GM21515 (cell line): ENCODE results near the gene CHAF1B.
"Not testable (repeated sequence)": the region's sequence is repeated elsewhere in the genome, so short reads cannot be mapped to it uniquely, and the experiment has no call there.

ENCODE experiments used
- ATAC-seq: cut with Tn5 transposase; IDR thresholded peaks from one replicate; pipeline ENCODE4 v1.9.1; 2021; ENCODE audit not compliant: unreplicated experiment

Gene CHAF1B

GRCh38 chr21:36385233-36386030, at the start of gene CHAF1B:
Gene CHAF1B (plus strand): TSS chr21:36385392. CDS start chr21:36386137, 745 bp downstream.
- ATAC-seq, result peak; percentile 83

GRCh38 chr21:36337099-36337509, 48.1 kb upstream of the CHAF1B start:
- ATAC-seq, result no peak

- no peak for ATAC-seq
Observed at GRCh38 chr21:36338975-36339374, 46.2 kb upstream of the CHAF1B start.

GRCh38 chr21:36342581-36342980, 42.6 kb upstream of the CHAF1B start:
- not testable (repeated sequence) for ATAC-seq

- ATAC-seq, result no peak
Observed at GRCh38 chr21:36344931-36345330, 40.3 kb upstream of the CHAF1B start.

GRCh38 chr21:36347278-36347961, 37.8 kb upstream of the CHAF1B start:
- ATAC-seq, result no peak

GRCh38 chr21:36347962-36348328, 37.2 kb upstream of the CHAF1B start:
- no peak for ATAC-seq

- no peak for ATAC-seq
Observed at GRCh38 chr21:36349315-36349714, 35.9 kb upstream of the CHAF1B start.

- ATAC-seq, result no peak
Observed at GRCh38 chr21:36350282-36350910, 34.8 kb upstream of the CHAF1B start.

GRCh38 chr21:36354918-36355680, 30.1 kb upstream of the CHAF1B start:
- ATAC-seq, result no peak

GRCh38 chr21:36355868-36356267, 29.3 kb upstream of the CHAF1B start:
- no peak for ATAC-seq

- ATAC-seq, result no peak
Observed at GRCh38 chr21:36359185-36359584, 26.0 kb upstream of the CHAF1B start.

- ATAC-seq, result no peak
Observed at GRCh38 chr21:36369064-36369685, 16.0 kb upstream of the CHAF1B start.

- ATAC-seq, result no peak
Observed at GRCh38 chr21:36375994-36376393, 9.2 kb upstream of the CHAF1B start.

GRCh38 chr21:36377391-36377842, 7.8 kb upstream of the CHAF1B start:
- no peak for ATAC-seq

- ATAC-seq, result no peak
Observed at GRCh38 chr21:36379251-36379650, 5.9 kb upstream of the CHAF1B start.

GRCh38 chr21:36381841-36382589, 3.2 kb upstream of the CHAF1B start:
- ATAC-seq, result no peak

GRCh38 chr21:36382722-36383121, 2.5 kb upstream of the CHAF1B start:
- not testable (repeated sequence) for ATAC-seq

- ATAC-seq, result no peak
Observed at GRCh38 chr21:36384885-36385232, 333 bp upstream of the CHAF1B start.

GRCh38 chr21:36386031-36386642, 945 bp downstream of the CHAF1B start:
- ATAC-seq, result no peak
